Measurements from ENCODE around the gene IL13RA1.

IL13RA1 gene

GRCh38 chrX:118755633-118756032 lies 28.2 kb downstream of the IL13RA1 start:
- H3K4me3 ChIP-seq (ENCODE audit: low read depth, low read length), result no peak overlapping the region
- no peaks in the 10 kb centered on the region for H3K36me3 ChIP-seq (ENCODE audit: control insufficient read depth, insufficient read depth, low read length)
- no peaks in the 10 kb centered on the region for H3K4me1 ChIP-seq (ENCODE audit: control insufficient read depth, insufficient read depth, low read length)
- no peaks in the 10 kb centered on the region for H3K27me3 ChIP-seq (ENCODE audit: control insufficient read depth, insufficient read depth, low read length)
- no peak overlapping the region for H3K9ac ChIP-seq (ENCODE audit: low read depth, low read length)
- H3K9me3 ChIP-seq (ENCODE audit: control insufficient read depth, insufficient read depth, low read length), result no peaks in the 10 kb centered on the region
- H3K27ac ChIP-seq (ENCODE audit: low read depth, low read length), result no peak overlapping the region

- Histone ChIP-seq H3K27ac (ENCODE audit: low read depth, low read length) (no peak overlapping the region), H3K9me3 (ENCODE audit: control insufficient read depth, insufficient read depth, low read length) (no peaks in the 10 kb centered on the region), H3K27me3 (ENCODE audit: control insufficient read depth, insufficient read depth, low read length) (no peaks in the 10 kb centered on the region), H3K36me3 (ENCODE audit: control insufficient read depth, insufficient read depth, low read length) (no peaks in the 10 kb centered on the region), H3K4me3 (ENCODE audit: low read depth, low read length) (no peak overlapping the region), H3K9ac (ENCODE audit: low read depth, low read length) (no peak overlapping the region), H3K4me1 (ENCODE audit: control insufficient read depth, insufficient read depth, low read length) (no peaks in the 10 kb centered on the region)
Measured at GRCh38 chrX:118756101-118756500, 28.7 kb downstream of the IL13RA1 start.

- Histone ChIP-seq H3K9ac (ENCODE audit: low read depth, low read length) (no peak overlapping the region), H3K27me3 (ENCODE audit: control insufficient read depth, insufficient read depth, low read length) (no peaks in the 10 kb centered on the region), H3K4me1 (ENCODE audit: control insufficient read depth, insufficient read depth, low read length) (0 out of 2 replicates have a peak, but pooled peaks cover under 1% of the 10 kb centered on the region), H3K27ac (ENCODE audit: low read depth, low read length) (no peak overlapping the region), H3K36me3 (ENCODE audit: control insufficient read depth, insufficient read depth, low read length) (no peaks in the 10 kb centered on the region), H3K9me3 (ENCODE audit: control insufficient read depth, insufficient read depth, low read length) (no peaks in the 10 kb centered on the region), H3K4me3 (ENCODE audit: low read depth, low read length) (no peak overlapping the region)
Measured at GRCh38 chrX:118758511-118758910, 31.1 kb downstream of the IL13RA1 start.

DNA sequence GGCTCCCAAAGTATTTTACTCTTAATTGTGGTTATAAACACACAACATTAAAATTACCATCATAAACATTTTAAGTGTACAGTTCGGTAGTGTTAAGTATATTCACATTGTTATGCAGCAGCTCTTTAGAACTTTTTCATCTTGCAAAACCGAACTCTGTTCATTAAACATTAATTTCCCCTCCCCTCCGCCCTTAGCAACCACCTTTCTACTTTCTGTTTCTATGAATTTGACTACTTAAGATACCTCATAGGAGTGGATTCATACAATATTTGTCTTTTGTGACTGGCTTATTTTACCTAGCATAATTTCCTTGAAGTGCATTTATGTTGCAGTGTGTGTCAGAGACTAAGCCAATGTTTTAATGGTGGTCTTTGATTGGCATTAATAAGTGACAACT lies 32.6 kb downstream of the IL13RA1 start:
- Histone ChIP-seq H3K4me1 (ENCODE audit: control insufficient read depth, insufficient read depth, low read length) (peaks cover 12% of the 10 kb centered on the region; the same call in 1 of the 2 replicates), H3K27me3 (ENCODE audit: control insufficient read depth, insufficient read depth, low read length) (no peaks in the 10 kb centered on the region), H3K36me3 (ENCODE audit: control insufficient read depth, insufficient read depth, low read length) (no peaks in the 10 kb centered on the region), H3K27ac (ENCODE audit: low read depth, low read length) (no peak overlapping the region), H3K9me3 (ENCODE audit: control insufficient read depth, insufficient read depth, low read length) (no peaks in the 10 kb centered on the region), H3K9ac (ENCODE audit: low read depth, low read length) (no peak overlapping the region), H3K4me3 (ENCODE audit: low read depth, low read length) (no peak overlapping the region)

DNA sequence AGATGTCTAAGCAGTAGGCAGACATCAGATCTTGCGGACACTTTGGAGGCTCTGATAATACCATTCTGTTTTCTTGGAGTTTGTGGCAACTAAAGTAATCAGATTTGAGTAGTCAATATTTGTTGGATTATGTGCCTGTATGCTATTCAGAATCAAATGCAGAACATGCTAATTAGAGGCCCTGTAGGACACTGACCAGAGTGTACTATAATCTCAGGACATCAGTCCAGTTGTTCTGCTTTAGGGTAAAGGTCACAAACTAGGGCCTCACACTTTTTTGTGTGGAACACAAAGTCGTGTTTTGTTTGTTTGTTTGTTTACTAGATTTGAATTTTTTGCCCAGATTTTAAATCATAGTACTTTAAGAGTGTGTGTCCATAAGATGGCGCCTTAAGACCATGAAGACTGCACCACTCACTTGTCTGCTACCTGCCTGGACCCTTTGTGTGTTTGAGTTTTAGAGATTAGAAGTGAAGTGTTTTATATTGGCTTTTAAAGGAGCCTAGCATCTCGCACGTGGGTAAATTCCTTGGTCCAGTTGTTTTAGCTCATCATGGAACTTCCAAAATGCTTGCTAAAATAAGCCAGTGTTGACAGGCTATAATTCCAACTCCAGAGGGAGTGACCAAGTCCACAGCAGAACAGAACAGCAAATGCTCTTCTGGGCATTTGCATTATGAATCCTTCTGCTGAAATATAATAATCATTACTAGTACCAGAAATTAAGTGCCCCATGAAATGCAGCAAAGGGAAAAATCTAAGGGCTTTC lies 34.7 kb downstream of the IL13RA1 start:
- no peak overlapping the region for H3K4me3 ChIP-seq (ENCODE audit: low read depth, low read length)
- H3K36me3 ChIP-seq (ENCODE audit: control insufficient read depth, insufficient read depth, low read length), result no peaks in the 10 kb centered on the region
- H3K4me1 ChIP-seq (ENCODE audit: control insufficient read depth, insufficient read depth, low read length), result peaks cover 12% of the 10 kb centered on the region; the same call in 1 of the 2 replicates
- H3K27ac ChIP-seq (ENCODE audit: low read depth, low read length), result no peak overlapping the region
- no peaks in the 10 kb centered on the region for H3K27me3 ChIP-seq (ENCODE audit: control insufficient read depth, insufficient read depth, low read length)
- no peaks in the 10 kb centered on the region for H3K9me3 ChIP-seq (ENCODE audit: control insufficient read depth, insufficient read depth, low read length)
- H3K9ac ChIP-seq (ENCODE audit: low read depth, low read length), result no peak overlapping the region

DNA sequence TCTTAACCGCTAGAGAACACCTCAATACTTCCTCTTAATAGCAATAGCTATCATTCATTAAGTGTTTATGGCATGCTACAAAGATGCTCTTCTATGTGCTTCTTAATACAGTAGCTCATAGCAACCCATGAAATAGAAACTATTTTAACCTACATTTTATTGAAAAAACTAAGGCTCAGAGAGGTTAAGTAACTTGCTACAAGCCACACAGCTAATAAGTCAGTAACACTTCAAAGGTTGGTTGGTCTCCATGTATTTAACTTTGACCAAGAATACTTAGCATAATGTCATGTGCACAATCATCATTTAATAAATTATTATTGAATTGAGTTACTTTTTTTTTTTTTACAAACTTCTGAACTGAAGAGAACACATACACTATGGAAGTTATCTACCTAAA lies 36.1 kb downstream of the IL13RA1 start:
- H3K4me3 ChIP-seq (ENCODE audit: low read depth, low read length), result no peak overlapping the region
- H3K4me1 ChIP-seq (ENCODE audit: control insufficient read depth, insufficient read depth, low read length), result peaks cover 12% of the 10 kb centered on the region; the same call in 1 of the 2 replicates
- H3K27ac ChIP-seq (ENCODE audit: low read depth, low read length), result no peak overlapping the region
- H3K9me3 ChIP-seq (ENCODE audit: control insufficient read depth, insufficient read depth, low read length), result no peaks in the 10 kb centered on the region
- no peak overlapping the region for H3K9ac ChIP-seq (ENCODE audit: low read depth, low read length)
- H3K36me3 ChIP-seq (ENCODE audit: control insufficient read depth, insufficient read depth, low read length), result no peaks in the 10 kb centered on the region
- H3K27me3 ChIP-seq (ENCODE audit: control insufficient read depth, insufficient read depth, low read length), result no peaks in the 10 kb centered on the region

DNA sequence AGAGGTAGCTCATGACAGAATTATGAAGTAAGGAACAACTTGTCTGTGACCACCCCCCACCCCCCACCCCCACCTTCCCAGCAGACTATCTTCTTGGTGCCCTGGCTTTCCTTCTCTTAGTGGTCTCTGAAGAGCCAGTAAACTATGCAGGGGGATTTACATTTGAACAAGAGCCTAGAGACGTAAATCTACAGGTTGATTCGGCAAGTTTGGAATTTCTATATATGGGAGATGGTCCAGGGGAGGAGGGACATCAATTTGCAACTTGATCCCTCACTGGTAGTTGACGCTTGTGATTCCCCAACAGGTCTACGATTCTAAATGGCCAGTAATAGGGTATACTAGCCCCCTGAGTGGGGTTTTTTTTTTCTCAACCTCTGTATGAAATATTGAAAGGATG lies 36.7 kb downstream of the IL13RA1 start:
- H3K9me3 ChIP-seq (ENCODE audit: control insufficient read depth, insufficient read depth, low read length), result no peaks in the 10 kb centered on the region
- H3K4me3 ChIP-seq (ENCODE audit: low read depth, low read length), result no peak overlapping the region
- H3K36me3 ChIP-seq (ENCODE audit: control insufficient read depth, insufficient read depth, low read length), result no peaks in the 10 kb centered on the region
- no peaks in the 10 kb centered on the region for H3K27me3 ChIP-seq (ENCODE audit: control insufficient read depth, insufficient read depth, low read length)
- H3K9ac ChIP-seq (ENCODE audit: low read depth, low read length), result no peak overlapping the region
- peaks cover 12% of the 10 kb centered on the region; the same call in 1 of the 2 replicates for H3K4me1 ChIP-seq (ENCODE audit: control insufficient read depth, insufficient read depth, low read length)
- no peak overlapping the region for H3K27ac ChIP-seq (ENCODE audit: low read depth, low read length)

DNA sequence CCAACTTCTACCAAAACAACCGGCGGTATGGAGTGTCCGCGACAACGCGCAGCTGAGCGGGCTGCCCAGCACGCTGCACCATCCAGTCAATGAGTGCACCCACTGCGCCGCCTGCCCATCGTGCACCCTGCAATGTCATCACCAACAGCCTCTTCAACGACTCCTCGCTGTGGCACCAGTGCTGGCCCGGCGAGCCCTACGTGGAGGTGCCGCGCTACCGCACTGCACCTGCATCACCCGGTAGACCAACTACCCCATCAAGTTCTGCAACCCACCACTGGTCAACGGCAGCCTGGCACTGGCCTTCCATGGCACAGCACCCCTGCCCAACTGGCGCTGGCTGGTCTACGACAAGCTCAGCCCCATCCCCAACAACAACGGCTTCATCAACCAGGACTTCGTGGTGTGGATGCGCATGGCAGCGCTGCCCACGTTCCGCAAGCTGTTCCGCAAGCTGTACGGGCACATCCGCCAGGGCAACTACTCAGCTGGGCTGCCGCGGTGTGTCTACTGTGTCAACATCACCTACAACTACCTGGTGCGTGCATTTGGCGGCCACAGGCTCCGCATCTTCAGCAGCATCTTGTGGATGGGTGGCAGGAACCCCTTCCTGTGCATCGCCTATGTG lies 42.8 kb downstream of the IL13RA1 start:
- Histone ChIP-seq H3K9ac (ENCODE audit: low read depth, low read length) (no peak overlapping the region), H3K4me1 (ENCODE audit: control insufficient read depth, insufficient read depth, low read length) (no peaks in the 10 kb centered on the region), H3K27ac (ENCODE audit: low read depth, low read length) (no peak overlapping the region), H3K27me3 (ENCODE audit: control insufficient read depth, insufficient read depth, low read length) (no peaks in the 10 kb centered on the region), H3K9me3 (ENCODE audit: control insufficient read depth, insufficient read depth, low read length) (no peaks in the 10 kb centered on the region), H3K36me3 (ENCODE audit: control insufficient read depth, insufficient read depth, low read length) (no peaks in the 10 kb centered on the region), H3K4me3 (ENCODE audit: low read depth, low read length) (no peak overlapping the region)

DNA sequence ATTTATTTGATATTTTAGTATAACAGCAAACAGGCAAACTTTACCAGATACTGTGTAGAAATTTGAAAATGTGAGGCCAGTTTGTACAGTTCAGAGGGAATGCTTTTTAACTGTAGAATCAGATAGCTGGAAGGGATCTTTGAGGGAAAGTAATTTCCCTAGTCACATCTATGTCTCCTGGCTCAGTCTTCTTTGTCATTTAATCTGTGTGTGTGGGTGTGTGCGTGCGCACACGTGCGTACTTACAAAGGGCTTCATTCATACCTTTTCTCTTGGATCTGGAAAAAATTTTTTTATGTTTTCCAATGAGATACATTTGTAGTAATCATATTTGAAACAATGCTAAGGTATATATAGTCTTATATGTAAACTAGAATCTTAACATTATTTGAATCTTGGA lies 44.6 kb downstream of the IL13RA1 start:
- Histone ChIP-seq H3K27ac (ENCODE audit: low read depth, low read length) (no peak overlapping the region), H3K4me1 (ENCODE audit: control insufficient read depth, insufficient read depth, low read length) (no peaks in the 10 kb centered on the region), H3K9ac (ENCODE audit: low read depth, low read length) (no peak overlapping the region), H3K27me3 (ENCODE audit: control insufficient read depth, insufficient read depth, low read length) (no peaks in the 10 kb centered on the region), H3K36me3 (ENCODE audit: control insufficient read depth, insufficient read depth, low read length) (no peaks in the 10 kb centered on the region), H3K4me3 (ENCODE audit: low read depth, low read length) (no peak overlapping the region), H3K9me3 (ENCODE audit: control insufficient read depth, insufficient read depth, low read length) (no peaks in the 10 kb centered on the region)

- H3K27me3 ChIP-seq (ENCODE audit: control insufficient read depth, insufficient read depth, low read length), result no peaks in the 10 kb centered on the region
- H3K27ac ChIP-seq (ENCODE audit: low read depth, low read length), result no peak overlapping the region
- H3K4me3 ChIP-seq (ENCODE audit: low read depth, low read length), result no peak overlapping the region
- H3K9ac ChIP-seq (ENCODE audit: low read depth, low read length), result no peak overlapping the region
- no peaks in the 10 kb centered on the region for H3K4me1 ChIP-seq (ENCODE audit: control insufficient read depth, insufficient read depth, low read length)
- no peaks in the 10 kb centered on the region for H3K36me3 ChIP-seq (ENCODE audit: control insufficient read depth, insufficient read depth, low read length)
- no peaks in the 10 kb centered on the region for H3K9me3 ChIP-seq (ENCODE audit: control insufficient read depth, insufficient read depth, low read length)
Measured at GRCh38 chrX:118773782-118774181, 46.4 kb downstream of the IL13RA1 start.

DNA sequence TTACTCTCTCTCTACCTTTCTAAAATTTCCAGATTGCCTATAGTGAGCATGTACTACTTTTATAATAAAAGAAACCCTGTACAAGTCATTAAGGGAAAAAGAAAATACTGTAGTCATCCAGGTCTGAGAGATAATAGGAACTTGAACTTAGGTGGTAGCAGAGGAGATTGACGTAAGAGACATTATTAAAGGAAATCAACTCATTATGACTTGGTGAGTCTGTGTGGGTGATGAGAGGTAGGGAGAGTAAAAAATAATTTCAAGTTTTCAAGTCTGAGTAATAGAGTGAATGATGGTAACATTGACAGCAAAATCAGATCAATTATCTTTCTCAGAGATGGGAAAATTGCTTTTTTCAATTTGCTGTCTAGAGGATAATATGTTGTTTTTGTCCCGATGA lies 52.2 kb downstream of the IL13RA1 start:
- Histone ChIP-seq H3K4me1 (ENCODE audit: control insufficient read depth, insufficient read depth, low read length) (no peaks in the 10 kb centered on the region), H3K36me3 (ENCODE audit: control insufficient read depth, insufficient read depth, low read length) (no peaks in the 10 kb centered on the region), H3K9me3 (ENCODE audit: control insufficient read depth, insufficient read depth, low read length) (no peaks in the 10 kb centered on the region), H3K4me3 (ENCODE audit: low read depth, low read length) (no peak overlapping the region), H3K27ac (ENCODE audit: low read depth, low read length) (no peak overlapping the region), H3K27me3 (ENCODE audit: control insufficient read depth, insufficient read depth, low read length) (no peaks in the 10 kb centered on the region), H3K9ac (ENCODE audit: low read depth, low read length) (no peak overlapping the region)
